Epithelial cell of esophagus (primary cell): ENCODE data around the gene MYO9B.

Experiments used
- DNase-seq: peaks from one replicate; pipeline ENCODE4 v3.0.0; 2010; ENCODE audit warnings: low read depth
- H3K4me3 ChIP-seq: 2 replicates; pipeline ENCODE4 v1.5.1; 2011; ENCODE audit warnings: mild to moderate bottlenecking, low read length, control low read depth
- CTCF ChIP-seq: IDR thresholded peaks from 2 replicates; pipeline ENCODE4 v1.5.1; 2011; ENCODE audit warnings: low read depth, mild to moderate bottlenecking, low read length, control low read depth, inconsistent platforms; ENCODE audit not compliant: insufficient read depth; ENCODE audit errors: missing control alignments

Gene MYO9B

DNA sequence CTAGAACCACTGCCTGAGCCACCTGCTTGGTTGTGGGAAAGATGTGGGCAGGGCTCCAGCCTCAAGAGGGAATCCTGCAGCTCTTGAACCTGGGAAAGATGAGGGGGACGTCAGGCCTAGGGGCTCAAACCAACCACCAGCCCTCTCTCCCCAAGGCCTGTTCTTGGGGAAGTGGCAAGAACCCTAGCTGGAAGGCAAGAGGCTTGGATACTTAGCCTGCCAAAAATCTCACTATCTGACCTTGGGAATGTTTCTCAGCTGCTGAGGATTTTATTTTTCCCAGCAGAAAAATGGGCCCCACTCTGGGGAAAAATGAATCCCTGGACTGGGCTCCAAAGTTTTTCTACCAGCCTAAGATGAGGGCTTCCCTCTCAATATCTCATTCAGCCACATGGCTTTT, 184.4 kb downstream of the MYO9B start:
- DNase-seq = no peak
- no peak for TF ChIP-seq CTCF
- no peak overlapping the region for H3K4me3 ChIP-seq

GRCh38 chr19:17260842-17261325, 185.3 kb downstream of the MYO9B start:
- no peak overlapping the region for H3K4me3 ChIP-seq
- peak; percentile 86 for TF ChIP-seq CTCF
- peak; percentile 86 for DNase-seq

DNA sequence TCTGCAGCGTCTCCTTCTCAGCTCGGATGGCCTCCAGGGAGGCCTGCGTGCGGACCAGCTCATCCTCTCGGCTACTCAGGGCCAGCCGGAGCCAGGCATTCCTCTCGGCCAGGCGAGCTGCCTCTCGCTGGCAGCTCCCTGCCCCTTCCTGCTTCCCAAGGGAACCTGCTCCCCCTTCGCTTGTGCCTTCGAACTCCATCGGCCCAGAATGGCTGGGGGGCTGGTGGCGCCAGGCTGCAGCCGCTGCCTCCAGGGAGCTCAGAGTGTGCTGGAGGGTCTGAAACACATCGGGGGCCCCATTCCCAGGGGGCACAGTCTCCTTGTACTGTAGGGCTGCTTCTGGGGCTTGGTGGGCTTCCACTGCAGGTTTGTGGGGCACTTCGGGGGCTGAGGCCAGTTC, 187.0 kb downstream of the MYO9B start:
- no peak for TF ChIP-seq CTCF

More for the DNA sequence above, 187.0 kb downstream of the MYO9B start:
- no peak for DNase-seq
- H3K4me3 ChIP-seq = no peak overlapping the region
